ENCODE results near the gene FGFBP1.

The FGFBP1 gene

DNA sequence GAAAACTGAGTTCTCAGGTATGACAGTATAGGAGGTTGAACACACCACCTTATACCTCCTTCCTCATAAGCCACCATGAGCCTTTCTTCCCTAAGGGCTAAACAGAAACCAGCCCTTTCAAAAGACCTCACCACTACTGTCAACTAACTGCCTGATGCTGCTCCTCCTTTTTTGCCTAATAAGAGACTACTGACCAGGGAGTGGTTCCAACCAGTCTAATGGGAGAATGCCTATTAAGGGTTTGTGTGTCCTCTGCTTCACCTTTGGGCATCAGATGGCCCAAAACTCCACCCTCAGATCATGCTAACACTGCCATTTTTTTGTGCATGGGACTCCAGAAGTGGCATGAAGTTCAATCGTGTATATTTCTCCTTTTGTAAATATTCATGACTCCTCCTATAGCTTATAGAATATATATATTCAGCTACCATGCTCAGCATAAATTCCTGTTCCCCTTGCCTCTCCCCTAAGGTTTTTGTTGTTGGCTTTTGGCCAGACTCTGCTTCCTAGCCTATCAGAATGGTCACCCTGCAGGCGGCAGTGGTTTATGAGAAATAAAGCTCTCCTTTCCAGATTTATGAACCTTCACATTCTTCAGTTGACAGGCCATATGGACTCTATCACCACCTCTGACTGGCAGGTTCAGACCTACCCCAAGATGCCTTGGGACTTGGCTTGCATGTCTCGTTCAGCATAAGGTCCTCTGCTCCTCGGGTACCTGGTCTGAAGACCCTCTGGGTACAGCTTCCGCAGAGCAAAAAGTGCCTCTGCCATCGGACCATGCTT lies 28.2 kb downstream of the FGFBP1 start:
- no peak for FAIRE-seq

- peak; percentile 91 for FAIRE-seq
Observed at GRCh38 chr4:15907430-15907829, 31.1 kb downstream of the FGFBP1 start.

GRCh38 chr4:15906020-15906443 lies 32.5 kb downstream of the FGFBP1 start:
- no peak for FAIRE-seq

GRCh38 chr4:15902746-15903145 lies 35.8 kb downstream of the FGFBP1 start:
- no peak for FAIRE-seq

DNA sequence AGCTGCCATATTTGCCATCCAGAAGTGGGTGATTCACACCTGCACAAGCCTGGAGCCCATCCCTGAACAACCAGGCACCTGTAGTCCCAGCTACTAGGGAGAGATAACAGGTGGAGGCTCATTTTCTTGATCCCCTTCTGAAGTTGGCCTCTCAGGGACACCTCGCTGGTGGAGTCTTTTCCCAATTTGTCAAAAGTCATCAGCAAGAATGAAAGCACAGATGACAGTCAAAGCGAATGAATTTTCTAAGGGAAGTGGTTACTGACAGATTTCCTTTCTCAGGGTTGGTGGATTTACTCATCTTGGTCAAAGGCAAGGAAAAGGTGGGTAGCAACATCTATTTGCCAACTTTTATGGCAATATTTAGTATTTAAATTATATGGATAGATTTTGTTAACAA lies 36.5 kb downstream of the FGFBP1 start:
- no peak for FAIRE-seq

DNA sequence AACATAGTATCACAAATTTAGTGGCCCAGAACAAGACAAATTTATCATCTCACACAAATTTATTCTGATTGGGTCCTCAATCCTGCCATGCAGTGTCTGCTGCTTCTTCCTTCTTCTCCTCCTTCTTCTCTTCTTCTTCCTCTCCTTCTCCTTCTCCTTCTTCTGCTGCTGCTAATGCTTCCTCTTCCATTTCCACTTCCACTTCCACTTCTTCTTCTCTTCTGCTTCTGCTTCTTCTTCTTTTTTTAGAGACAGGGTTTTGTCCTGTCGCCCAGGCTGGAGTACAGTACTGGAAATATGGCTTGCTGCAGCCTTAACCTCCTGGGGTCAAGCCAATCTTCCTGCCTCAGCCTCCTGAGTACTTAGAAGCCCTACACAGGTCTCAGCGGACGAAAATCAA lies 37.5 kb downstream of the FGFBP1 start:
- FAIRE-seq, result no peak

DNA sequence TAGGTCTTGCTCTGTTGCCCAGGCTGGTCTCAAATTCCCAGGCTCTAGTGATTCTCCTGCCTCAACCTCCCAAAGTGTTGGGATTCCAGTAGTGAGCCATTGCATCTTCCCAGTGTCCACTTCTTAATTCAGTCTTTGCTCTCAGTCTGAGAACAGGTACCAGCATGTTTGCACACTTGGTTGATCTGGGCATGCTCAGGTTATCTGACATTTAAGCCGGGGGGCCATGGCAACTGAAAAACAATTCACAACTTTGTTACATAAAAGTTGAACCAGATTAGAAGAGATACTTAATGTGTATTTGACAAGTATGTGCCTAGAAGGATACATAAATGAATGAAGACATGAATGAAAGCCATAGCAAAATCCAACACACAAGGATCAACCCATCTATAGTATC lies 39.0 kb downstream of the FGFBP1 start:
- FAIRE-seq, result no peak

DNA sequence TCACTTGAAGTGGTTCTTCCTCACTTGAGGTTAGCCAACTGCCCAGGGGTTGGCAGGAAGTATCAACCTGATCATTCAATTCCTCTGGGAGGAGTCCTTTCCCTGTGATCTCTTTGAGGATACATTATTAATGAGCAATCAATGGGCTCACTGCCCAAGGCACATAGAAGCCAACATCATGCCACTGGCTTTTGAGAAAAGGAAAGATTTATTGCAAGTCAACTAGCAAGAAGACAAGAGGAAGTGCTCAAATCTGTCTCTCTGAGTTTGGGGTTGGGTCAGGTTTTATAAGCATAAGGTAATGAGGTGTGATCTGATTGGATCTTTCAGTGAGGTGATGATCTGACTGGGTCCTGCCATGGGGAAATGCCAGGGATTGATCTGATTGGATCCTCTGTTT lies 39.6 kb downstream of the FGFBP1 start:
- no peak for FAIRE-seq

DNA sequence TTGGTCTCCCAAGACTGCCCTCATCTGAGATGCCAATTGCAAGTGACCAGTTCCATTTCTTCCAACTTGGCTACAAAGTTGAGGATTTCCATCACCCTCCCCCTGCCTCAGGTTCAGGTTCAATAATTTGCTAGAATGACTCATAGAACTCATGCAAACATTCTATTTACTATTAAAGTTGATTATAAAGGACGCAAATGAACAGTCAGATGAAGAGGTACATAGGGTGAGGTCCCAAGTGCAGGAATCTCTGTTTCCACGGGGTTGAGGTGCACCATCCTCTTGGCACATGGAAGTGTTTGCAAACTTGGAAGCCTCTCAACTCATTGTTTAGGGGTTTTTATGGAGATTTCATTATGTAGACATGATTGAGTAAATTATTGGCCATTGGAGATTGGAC lies 41.0 kb downstream of the FGFBP1 start:
- no peak for FAIRE-seq

GRCh38 chr4:15894921-15895916 lies 43.3 kb downstream of the FGFBP1 start:
- no peak for FAIRE-seq

DNA sequence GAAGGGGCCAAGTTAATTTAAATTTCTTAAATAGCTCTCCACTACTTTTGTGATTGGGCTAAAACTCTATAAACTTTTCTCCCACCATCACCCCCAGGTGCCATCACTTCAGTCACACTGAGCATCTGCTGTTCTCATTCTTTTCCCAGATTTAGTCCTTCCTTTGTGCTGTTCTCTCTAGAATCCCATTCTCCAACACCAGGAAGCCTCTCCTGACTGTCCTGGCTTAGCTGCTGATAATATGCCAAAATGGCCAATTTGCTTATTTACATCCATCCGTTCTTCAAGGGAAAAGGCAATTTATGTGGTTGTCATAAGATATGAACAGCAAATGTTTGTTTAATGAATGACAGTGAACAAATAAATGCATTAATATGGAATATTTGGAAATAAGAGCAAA lies 44.1 kb downstream of the FGFBP1 start:
- FAIRE-seq, result no peak

GRCh38 chr4:15893962-15894361 lies 44.6 kb downstream of the FGFBP1 start:
- no peak for FAIRE-seq

- no peak for FAIRE-seq
Observed at GRCh38 chr4:15891312-15891711, 47.2 kb downstream of the FGFBP1 start.

DNA sequence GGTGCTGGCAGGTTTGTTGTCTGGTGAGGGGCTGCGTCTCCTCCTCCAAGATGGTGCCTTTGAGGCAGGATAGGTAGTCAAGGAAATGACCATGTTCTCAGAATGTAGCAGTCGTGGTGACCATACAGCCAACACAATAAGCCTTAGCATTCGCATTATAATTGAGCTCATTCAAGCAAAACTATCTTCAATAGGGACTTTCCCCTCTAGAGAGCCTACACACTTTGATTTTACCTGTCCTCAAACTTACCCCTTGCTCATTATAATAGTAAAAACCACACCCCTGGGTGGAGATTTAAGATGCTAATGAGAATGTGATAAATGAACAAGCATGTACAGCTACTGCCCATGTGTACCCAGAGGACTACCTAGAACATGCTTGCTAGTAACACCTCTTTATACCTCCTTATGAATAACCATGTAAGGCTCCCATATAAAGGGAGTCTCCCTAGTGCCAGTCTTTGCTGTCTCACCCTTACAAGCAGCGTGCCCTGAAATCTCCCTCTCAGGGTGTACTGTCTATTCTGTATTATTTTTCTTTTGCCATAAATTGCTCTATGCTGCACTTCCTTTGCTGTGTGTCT lies 48.2 kb downstream of the FGFBP1 start:
- FAIRE-seq, result no peak

GRCh38 chr4:15888515-15888914 lies 50.0 kb downstream of the FGFBP1 start:
- FAIRE-seq, result no peak

Measured in endometrium (tissue), 2 donors.